HUES48 (cell line): Measurements from ENCODE around the gene VIM.
"Not testable (repeated sequence)": the region's sequence is repeated elsewhere in the genome, so short reads cannot be mapped to it uniquely, and the experiment has no call there.

ENCODE experiments used
- H3K27ac ChIP-seq: one replicate; pipeline ENCODE4 v1.7.0; 2013; ENCODE audit warnings: low read depth, low read length, inconsistent platforms
- H3K27me3 ChIP-seq: 2 replicates; pipeline ENCODE4 v1.6.1; 2013; ENCODE audit warnings: mild to moderate bottlenecking, low read length; ENCODE audit not compliant: control insufficient read depth, insufficient read depth
- H3K36me3 ChIP-seq: 2 replicates; pipeline ENCODE4 v1.6.1; 2013; ENCODE audit warnings: low read length; ENCODE audit not compliant: control insufficient read depth, insufficient read depth
- H3K4me1 ChIP-seq: 2 replicates; pipeline ENCODE4 v1.6.1; 2013; ENCODE audit warnings: mild to moderate bottlenecking, low read length; ENCODE audit not compliant: control insufficient read depth, insufficient read depth
- H3K4me3 ChIP-seq: 2 replicates; pipeline ENCODE4 v1.5.1; 2013; ENCODE audit warnings: mild to moderate bottlenecking, low read depth, low read length
- H3K9ac ChIP-seq: 2 replicates; pipeline ENCODE4 v1.6.1; 2013; ENCODE audit warnings: mild to moderate bottlenecking, low read depth, low read length, moderate library complexity
- H3K9me3 ChIP-seq: 2 replicates; pipeline ENCODE4 v1.6.1; 2013; ENCODE audit warnings: low read length; ENCODE audit not compliant: control insufficient read depth, insufficient read depth

Gene VIM

GRCh38 chr10:17256627-17257026, 28.6 kb downstream of the VIM start:
- no peak overlapping the region for H3K4me3 ChIP-seq
- no peaks in the 10 kb centered on the region for H3K36me3 ChIP-seq

GRCh38 chr10:17257466-17258321, 29.7 kb downstream of the VIM start:
- H3K9ac ChIP-seq: no peak overlapping the region
- H3K36me3 ChIP-seq: no peaks in the 10 kb centered on the region
- no peaks in the 10 kb centered on the region for H3K4me1 ChIP-seq
- H3K9me3 ChIP-seq: peaks cover 13% of the 10 kb centered on the region
- H3K4me3 ChIP-seq: no peak overlapping the region
- no peak overlapping the region for H3K27ac ChIP-seq
- no peaks in the 10 kb centered on the region for H3K27me3 ChIP-seq

More at GRCh38 chr10:17256627-17257026, 28.6 kb downstream of the VIM start:
- Histone ChIP-seq H3K9ac (no peak overlapping the region), H3K4me1 (no peaks in the 10 kb centered on the region), H3K9me3 (peaks cover 4% of the 10 kb centered on the region; the same call in 1 of the 2 replicates), H3K27ac (no peak overlapping the region), H3K27me3 (no peaks in the 10 kb centered on the region)

GRCh38 chr10:17262502-17262901, 34.5 kb downstream of the VIM start:
- Histone ChIP-seq H3K4me1 (no peaks in the 10 kb centered on the region), H3K9me3 (peaks cover 36% of the 10 kb centered on the region), H3K27me3 (no peaks in the 10 kb centered on the region), H3K4me3 (no peak overlapping the region), H3K9ac (no peak overlapping the region), H3K36me3 (no peaks in the 10 kb centered on the region), H3K27ac (no peak overlapping the region)

GRCh38 chr10:17263580-17263979, 35.5 kb downstream of the VIM start:
- Histone ChIP-seq H3K9me3 (peaks cover 36% of the 10 kb centered on the region), H3K27ac (no peak overlapping the region), H3K36me3 (no peaks in the 10 kb centered on the region), H3K4me1 (no peaks in the 10 kb centered on the region), H3K9ac (no peak overlapping the region), H3K4me3 (no peak overlapping the region), H3K27me3 (no peaks in the 10 kb centered on the region)

- H3K4me1 ChIP-seq: no peaks in the 10 kb centered on the region
- peaks cover 36% of the 10 kb centered on the region for H3K9me3 ChIP-seq
- H3K4me3 ChIP-seq: no peak overlapping the region
- no peak overlapping the region for H3K27ac ChIP-seq
- no peaks in the 10 kb centered on the region for H3K36me3 ChIP-seq
- H3K27me3 ChIP-seq: no peaks in the 10 kb centered on the region
- H3K9ac ChIP-seq: no peak overlapping the region
Measured at GRCh38 chr10:17265468-17265867, 37.4 kb downstream of the VIM start.

- H3K4me3 ChIP-seq, H3K27me3 ChIP-seq, H3K4me1 ChIP-seq, H3K9ac ChIP-seq, H3K36me3 ChIP-seq, H3K27ac ChIP-seq: not testable (repeated sequence)
- peaks cover 32% of the 10 kb centered on the region for H3K9me3 ChIP-seq
Measured at GRCh38 chr10:17266549-17266948, 38.5 kb downstream of the VIM start.

GRCh38 chr10:17272648-17273047, 44.6 kb downstream of the VIM start:
- no peak overlapping the region for H3K9ac ChIP-seq
- peaks cover 18% of the 10 kb centered on the region for H3K9me3 ChIP-seq
- H3K27me3 ChIP-seq: no peaks in the 10 kb centered on the region
- no peaks in the 10 kb centered on the region for H3K36me3 ChIP-seq
- no peak overlapping the region for H3K27ac ChIP-seq
- H3K4me1 ChIP-seq: no peaks in the 10 kb centered on the region
- H3K4me3 ChIP-seq: no peak overlapping the region

- H3K4me1 ChIP-seq: no peaks in the 10 kb centered on the region
Measured at GRCh38 chr10:17273403-17273802, 45.4 kb downstream of the VIM start.

GRCh38 chr10:17276756-17277424, 48.8 kb downstream of the VIM start:
- Histone ChIP-seq H3K9me3 (peaks cover 33% of the 10 kb centered on the region), H3K4me3 (no peak overlapping the region), H3K36me3 (no peaks in the 10 kb centered on the region), H3K27me3 (no peaks in the 10 kb centered on the region), H3K9ac (no peak overlapping the region), H3K27ac (no peak overlapping the region), H3K4me1 (no peaks in the 10 kb centered on the region)

More at GRCh38 chr10:17273403-17273802, 45.4 kb downstream of the VIM start:
- no peaks in the 10 kb centered on the region for H3K27me3 ChIP-seq
- H3K36me3 ChIP-seq: no peaks in the 10 kb centered on the region
- no peak overlapping the region for H3K9ac ChIP-seq
- H3K4me3 ChIP-seq: no peak overlapping the region
- no peak overlapping the region for H3K27ac ChIP-seq
- H3K9me3 ChIP-seq: peaks cover 19% of the 10 kb centered on the region

GRCh38 chr10:17278607-17279240, 50.7 kb downstream of the VIM start:
- H3K9ac ChIP-seq: no peak overlapping the region
- H3K36me3 ChIP-seq: no peaks in the 10 kb centered on the region
- no peak overlapping the region for H3K27ac ChIP-seq
- no peak overlapping the region for H3K4me3 ChIP-seq
- peaks cover 48% of the 10 kb centered on the region for H3K9me3 ChIP-seq
- no peaks in the 10 kb centered on the region for H3K27me3 ChIP-seq
- H3K4me1 ChIP-seq: no peaks in the 10 kb centered on the region

- Histone ChIP-seq H3K27ac (no peak overlapping the region), H3K9ac (no peak overlapping the region), H3K4me1 (no peaks in the 10 kb centered on the region), H3K4me3 (no peak overlapping the region), H3K36me3 (no peaks in the 10 kb centered on the region), H3K27me3 (no peaks in the 10 kb centered on the region), H3K9me3 (peaks cover 36% of the 10 kb centered on the region)
Measured at GRCh38 chr10:17282311-17282710, 54.3 kb downstream of the VIM start.
